Hematopoietic multipotent progenitor cell treated with erythropoietin and hydrocortisone succinate and interleukin-3 and kit ligand, for 6 days (in vitro differentiated cells): ENCODE results near the gene NAA30.

Source experiments
- DNase-seq: peaks from one replicate; pipeline ENCODE4 v3.0.0-alpha.2; 2015

Gene NAA30

DNA sequence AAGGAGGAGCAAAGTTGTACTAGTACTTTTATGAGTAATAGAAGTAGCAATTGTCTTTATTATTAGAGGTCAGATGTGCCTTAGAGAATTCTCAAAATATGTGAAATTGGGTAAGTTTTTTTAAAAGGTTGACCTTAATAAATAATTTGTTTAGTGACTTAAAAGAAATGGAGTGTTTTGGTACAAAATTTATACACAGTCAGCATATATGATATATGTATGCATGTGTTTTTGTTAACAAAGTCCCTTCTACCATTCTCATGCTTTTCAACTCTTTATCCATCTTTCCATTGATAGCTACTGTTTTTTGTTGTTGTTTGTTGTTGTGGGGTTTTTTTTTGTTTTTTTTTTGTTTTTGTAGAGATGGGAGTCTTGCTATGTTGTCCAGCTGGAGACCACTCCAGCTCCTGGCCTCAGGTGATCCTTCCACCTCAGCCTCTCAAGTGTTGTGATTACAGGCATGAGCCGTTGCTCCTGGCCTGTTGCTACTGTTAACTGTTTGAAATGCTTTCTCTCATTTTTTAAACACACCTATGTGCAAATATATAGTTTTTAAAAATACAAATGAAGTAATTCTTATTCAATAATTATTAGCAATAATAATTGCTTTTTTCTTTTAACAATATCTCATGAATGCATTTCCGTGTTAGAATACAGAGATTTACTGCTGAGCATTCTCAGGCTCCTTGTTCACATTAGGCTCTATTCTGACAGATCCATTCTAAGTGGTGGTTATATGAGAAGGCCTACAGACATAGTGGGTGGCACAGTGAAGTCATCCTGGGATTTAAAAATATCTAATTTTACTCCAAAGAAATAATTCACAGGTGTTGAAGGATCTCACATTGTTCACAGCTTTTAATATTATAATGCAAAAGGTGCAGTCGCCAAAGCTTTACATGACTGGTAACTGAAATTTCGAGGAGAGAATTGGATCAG is 10.4 kb downstream of the NAA30 start:
- DNase-seq: no peak

- DNase-seq: no peak
These were observed 11.1 kb downstream of the NAA30 start for GRCh38 chr14:57401501-57401900.

- no peak for DNase-seq
These were observed 11.9 kb downstream of the NAA30 start for GRCh38 chr14:57402173-57402852.

DNA sequence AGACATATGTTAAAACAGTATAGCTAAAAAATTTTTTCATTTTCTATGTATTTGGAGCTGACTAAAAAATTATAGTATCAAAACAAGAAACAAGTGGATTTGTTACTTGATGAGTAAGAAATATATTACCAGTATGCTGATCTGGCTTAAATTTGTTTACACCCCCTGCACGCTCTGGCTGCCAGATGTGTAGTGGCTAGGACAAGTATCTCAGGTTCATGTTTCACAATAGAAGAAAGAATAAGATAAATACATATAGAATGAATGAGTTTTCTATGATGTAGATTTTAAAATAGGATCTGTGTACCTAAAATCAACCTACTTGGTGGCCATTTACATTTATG is 13.1 kb downstream of the NAA30 start:
- no peak for DNase-seq

DNA sequence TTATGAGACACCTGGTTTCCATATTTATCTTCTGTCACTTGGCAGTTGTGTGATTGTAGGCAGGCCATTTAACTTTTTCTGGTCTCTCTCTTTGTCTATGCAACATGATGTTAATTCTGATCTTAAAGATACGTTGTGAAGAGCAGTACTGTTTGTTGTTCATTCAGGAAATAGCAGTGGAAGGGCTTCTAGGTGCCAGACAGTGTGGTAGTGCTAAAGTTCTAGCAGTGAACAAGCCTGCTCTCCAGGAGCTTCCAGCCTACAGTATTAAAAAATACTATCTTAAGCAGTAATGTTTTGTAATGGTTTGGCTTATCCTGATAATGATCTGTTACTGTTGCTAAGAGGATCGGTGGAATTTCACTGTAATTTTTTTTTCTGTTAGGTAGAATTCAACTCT is 15.2 kb downstream of the NAA30 start:
- DNase-seq: peak; percentile 9

DNA sequence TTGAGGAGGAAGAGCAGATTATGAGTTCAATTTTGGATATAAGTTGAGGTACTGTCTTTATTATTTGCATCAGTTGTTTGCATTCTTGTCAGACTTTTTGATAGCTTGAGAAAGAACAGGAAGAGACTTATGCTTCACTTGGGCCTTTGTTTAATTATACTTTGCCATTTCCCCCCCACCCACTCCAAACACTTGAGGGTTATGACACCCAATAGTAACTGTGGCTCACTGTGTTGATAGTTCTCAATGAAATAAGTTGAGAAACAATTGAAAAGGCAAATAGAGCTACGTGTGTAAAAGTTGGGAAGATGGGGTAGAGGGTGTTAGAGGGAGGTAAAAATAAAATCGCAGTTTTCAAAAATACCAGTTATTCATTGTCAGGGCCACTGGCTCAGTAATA is 17.7 kb downstream of the NAA30 start:
- no peak for DNase-seq

DNA sequence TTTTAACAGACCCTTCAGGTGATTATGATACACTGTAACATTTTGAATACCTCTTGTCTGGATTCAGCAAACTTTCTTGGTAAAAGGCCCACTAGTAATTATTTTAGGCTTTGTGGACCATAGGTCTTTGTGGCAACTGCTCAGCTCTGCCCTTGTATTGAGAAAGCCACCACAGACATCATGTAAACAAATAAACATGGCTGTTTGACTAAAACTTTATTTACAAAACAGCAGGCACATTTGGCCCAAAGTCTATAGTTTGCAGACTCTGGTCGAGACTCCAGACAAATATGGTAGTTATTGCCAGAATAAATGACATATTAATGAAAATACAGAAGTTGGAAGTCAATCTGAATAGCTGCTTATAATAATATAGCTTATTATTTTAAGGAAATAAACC is 18.2 kb downstream of the NAA30 start:
- DNase-seq: no peak

GRCh38 chr14:57412341-57412740 is 22.0 kb downstream of the NAA30 start:
- DNase-seq: no peak

GRCh38 chr14:57413849-57414248 is 23.5 kb downstream of the NAA30 start:
- DNase-seq: peak; percentile 70

- DNase-seq: no peak
These were observed 26.8 kb downstream of the NAA30 start for GRCh38 chr14:57417228-57417627.

- no peak for DNase-seq
These were observed 28.6 kb downstream of the NAA30 start for GRCh38 chr14:57418999-57419398.

DNA sequence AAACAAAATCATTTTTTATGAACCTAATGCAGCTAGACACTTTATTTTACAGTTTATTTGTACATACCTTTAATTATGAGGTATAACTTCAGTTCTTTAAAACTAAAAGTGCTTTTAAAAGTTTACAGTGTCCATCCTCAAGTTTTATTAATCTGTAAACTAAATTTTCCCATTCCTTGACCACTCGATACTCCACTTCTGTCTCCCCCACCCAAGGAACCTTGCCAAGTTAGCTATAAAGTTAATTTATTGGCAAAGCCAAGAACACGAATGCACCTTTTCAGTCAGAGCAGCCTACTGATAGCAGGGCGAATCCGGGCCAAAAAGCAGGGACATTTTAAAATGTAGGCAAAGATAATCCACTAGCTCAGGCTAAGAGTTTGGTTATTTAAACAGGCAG is 29.6 kb downstream of the NAA30 start:
- no peak for DNase-seq

DNA sequence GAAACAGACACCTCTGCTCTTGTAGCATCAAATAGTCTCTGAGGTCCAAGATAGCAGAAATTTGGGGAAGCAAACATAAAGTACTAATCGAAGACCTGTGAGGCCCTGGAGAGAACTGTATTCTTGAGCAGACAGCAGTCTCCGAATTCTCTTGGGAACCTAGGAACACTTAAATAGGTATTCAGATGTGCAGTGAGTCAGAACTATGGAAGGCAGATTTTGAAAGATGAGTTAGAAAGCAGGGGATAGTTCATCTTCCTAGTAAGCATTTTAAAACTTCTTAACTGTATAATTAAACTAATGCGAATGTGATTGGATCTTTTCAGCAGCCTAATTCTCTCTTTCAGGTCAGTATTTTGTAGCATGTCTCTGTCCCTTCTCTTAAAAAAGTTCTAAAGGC is 30.6 kb downstream of the NAA30 start:
- no peak for DNase-seq

- DNase-seq: no peak
These were observed 45.5 kb downstream of the NAA30 start for GRCh38 chr14:57435923-57436322.

- no peak for DNase-seq
These were observed 71.5 kb downstream of the NAA30 start for GRCh38 chr14:57461777-57462320.

DNA sequence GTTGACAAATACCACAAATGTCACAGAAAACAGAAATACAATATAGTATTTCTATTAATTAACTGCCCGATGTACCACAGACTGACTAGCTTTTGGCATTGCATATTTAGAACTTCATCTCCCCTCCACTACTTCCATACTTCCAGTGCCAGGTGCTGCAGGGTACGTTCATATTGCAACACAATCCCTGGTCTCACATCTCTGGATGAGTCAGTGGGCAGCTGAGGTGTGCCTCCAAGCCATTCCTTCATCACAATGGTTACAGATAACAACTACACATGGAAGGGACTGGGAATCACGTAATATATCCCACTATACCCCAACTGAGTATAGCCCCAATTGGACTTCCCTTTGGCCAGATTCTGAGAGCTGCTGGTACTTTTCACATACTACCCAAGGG is 72.2 kb downstream of the NAA30 start:
- DNase-seq: no peak

- no peak for DNase-seq
These were observed 73.8 kb downstream of the NAA30 start for GRCh38 chr14:57464008-57464730.
